OCI-LY3 (cell line): ENCODE measurements around the gene WDR5.

Source experiments
- EZH2phosphoT487 ChIP-seq: fragments of 200-600 bp; shearing (Covaris generic); IDR thresholded peaks from 2 replicates; pipeline ENCODE4 v1.6.1; 2018; ENCODE audit warnings: antibody characterized with exemption, mixed run types, low read depth
- TF ChIP-seq, protein P1 (sequence below): fragments of 200-600, 300-600 bp; sonication (generic); IDR thresholded peaks from 2 replicates; pipeline ENCODE4 v1.5.1; 2014; ENCODE audit warnings: antibody characterized with exemption, low read length, low read depth

- TF ChIP-seq, protein P1, sequence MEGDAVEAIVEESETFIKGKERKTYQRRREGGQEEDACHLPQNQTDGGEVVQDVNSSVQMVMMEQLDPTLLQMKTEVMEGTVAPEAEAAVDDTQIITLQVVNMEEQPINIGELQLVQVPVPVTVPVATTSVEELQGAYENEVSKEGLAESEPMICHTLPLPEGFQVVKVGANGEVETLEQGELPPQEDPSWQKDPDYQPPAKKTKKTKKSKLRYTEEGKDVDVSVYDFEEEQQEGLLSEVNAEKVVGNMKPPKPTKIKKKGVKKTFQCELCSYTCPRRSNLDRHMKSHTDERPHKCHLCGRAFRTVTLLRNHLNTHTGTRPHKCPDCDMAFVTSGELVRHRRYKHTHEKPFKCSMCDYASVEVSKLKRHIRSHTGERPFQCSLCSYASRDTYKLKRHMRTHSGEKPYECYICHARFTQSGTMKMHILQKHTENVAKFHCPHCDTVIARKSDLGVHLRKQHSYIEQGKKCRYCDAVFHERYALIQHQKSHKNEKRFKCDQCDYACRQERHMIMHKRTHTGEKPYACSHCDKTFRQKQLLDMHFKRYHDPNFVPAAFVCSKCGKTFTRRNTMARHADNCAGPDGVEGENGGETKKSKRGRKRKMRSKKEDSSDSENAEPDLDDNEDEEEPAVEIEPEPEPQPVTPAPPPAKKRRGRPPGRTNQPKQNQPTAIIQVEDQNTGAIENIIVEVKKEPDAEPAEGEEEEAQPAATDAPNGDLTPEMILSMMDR = no peak
- no peak for TF ChIP-seq EZH2phosphoT487
Measured at GRCh38 chr9:134208981-134209725, 73.3 kb downstream of the WDR5 start.
